Renal pelvis (tissue), 4 donors: ENCODE results near the gene HDDC2. TPM values are rescaled to one million over a fixed set of nuclear protein-coding genes. Genes with fewer than 3 reads are reported as not detected.
"Not testable (repeated sequence)": the region's sequence is repeated elsewhere in the genome, so short reads cannot be mapped to it uniquely, and the experiment has no call there.

Experiments
- DNase-seq: peaks from one replicate; pipeline ENCODE4 v3.0.0-alpha.2; 2013
- polyA plus RNA-seq, 3 donors: library from polyadenylated mRNA; unstranded; fragments of 120-200 nt; gene quantifications; one replicate each; pipeline ENCODE4 v1.2.1, GENCODE V29; 2013; ENCODE audit not compliant: insufficient read length in 3 of 3

The HDDC2 gene
- polyA plus RNA-seq, 3 donors, result 95.4 to 112 (median 110) TPM

- DNase-seq, result not testable (repeated sequence)
These were observed 21.3 kb downstream of the HDDC2 start for GRCh38 chr6:125280370-125281035.

- no peak for DNase-seq
These were observed 21.8 kb downstream of the HDDC2 start for GRCh38 chr6:125279961-125280360.

- DNase-seq, result peak; percentile 23
These were observed 23.9 kb downstream of the HDDC2 start for GRCh38 chr6:125277838-125278237.

- no peak for DNase-seq
These were observed 26.0 kb downstream of the HDDC2 start for GRCh38 chr6:125275779-125276178.

GRCh38 chr6:125274935-125275334, 26.8 kb downstream of the HDDC2 start:
- no peak for DNase-seq

GRCh38 chr6:125273965-125274364, 27.8 kb downstream of the HDDC2 start:
- DNase-seq, result no peak

- DNase-seq, result no peak
These were observed 28.5 kb downstream of the HDDC2 start for GRCh38 chr6:125273251-125273650.

GRCh38 chr6:125271486-125272159, 30.1 kb downstream of the HDDC2 start:
- no peak for DNase-seq

GRCh38 chr6:125270380-125270779, 31.4 kb downstream of the HDDC2 start:
- no peak for DNase-seq

GRCh38 chr6:125269328-125269985, 32.3 kb downstream of the HDDC2 start:
- DNase-seq, result no peak

- no peak for DNase-seq
These were observed 33.0 kb downstream of the HDDC2 start for GRCh38 chr6:125268765-125269164.

GRCh38 chr6:125267806-125268523, 33.8 kb downstream of the HDDC2 start:
- DNase-seq, result no peak

GRCh38 chr6:125264476-125264875, 37.3 kb downstream of the HDDC2 start:
- DNase-seq, result no peak

- DNase-seq, result no peak
These were observed 39.5 kb downstream of the HDDC2 start for GRCh38 chr6:125262016-125263013.

- DNase-seq, result no peak
These were observed 42.4 kb downstream of the HDDC2 start for GRCh38 chr6:125259354-125259736.

- DNase-seq, result no peak
These were observed 43.0 kb downstream of the HDDC2 start for GRCh38 chr6:125258651-125259353.

- DNase-seq, result no peak
These were observed 44.4 kb downstream of the HDDC2 start for GRCh38 chr6:125257351-125257750.

- DNase-seq, result no peak
These were observed 46.6 kb downstream of the HDDC2 start for GRCh38 chr6:125255201-125255600.

- DNase-seq, result no peak
These were observed 47.4 kb downstream of the HDDC2 start for GRCh38 chr6:125254321-125254720.

- no peak for DNase-seq
These were observed 47.9 kb downstream of the HDDC2 start for GRCh38 chr6:125253881-125254280.

- no peak for DNase-seq
These were observed 48.9 kb downstream of the HDDC2 start for GRCh38 chr6:125252891-125253290.
